Uterus (tissue), 4 donors: ENCODE data around the gene TCP11L1. TPM values are rescaled to one million over a fixed set of nuclear protein-coding genes. Genes with fewer than 3 reads are reported as not detected.

Experiments used
- DNase-seq, 2 donors: peaks; one replicate each; pipeline ENCODE4 v3.0.0-alpha.2; 2019 to 2020
- H3K27ac ChIP-seq, 2 donors: fragments of 200-600 bp; sonication (generic); 1 replicate in 1 of 2; 2 replicates in 1 of 2; pipeline ENCODE4 v1.5.1; 2016 to 2018
- H3K27me3 ChIP-seq, 2 donors: fragments of 200-600 bp; sonication (generic); one replicate each; pipeline ENCODE4 v1.5.1; 2018 to 2019; ENCODE audit warnings: control low read depth in 1 of 2
- H3K36me3 ChIP-seq, 2 donors: fragments of 200-600 bp; sonication (generic); one replicate each; pipeline ENCODE4 v1.5.1; 2019; ENCODE audit warnings: control low read depth in 1 of 2
- H3K4me1 ChIP-seq, 2 donors: fragments of 200-600 bp; sonication (generic); one replicate each; pipeline ENCODE4 v1.5.1; 2018 to 2019; ENCODE audit warnings: control low read depth in 1 of 2
- H3K4me3 ChIP-seq, 2 donors: fragments of 200-600 bp; sonication (generic); 1 replicate in 1 of 2; 2 replicates in 1 of 2; pipeline ENCODE4 v1.5.1; 2018 to 2019; ENCODE audit warnings: mild to moderate bottlenecking in 1 of 2
- H3K9me3 ChIP-seq, 2 donors: fragments of 200-600 bp; sonication (generic); one replicate each; pipeline ENCODE4 v1.5.1; 2019; ENCODE audit warnings: control low read depth in 1 of 2
- CTCF ChIP-seq, 4 experiments: fragments of 200-600 bp in 2 of 4; fragments of 450-650 bp in 2 of 4; sonication (generic) in 2 of 4; IDR thresholded peaks; one replicate each; pipeline ENCODE4 v1.5.1; 2016 to 2019; ENCODE audit warnings: antibody characterized with exemption in 4 of 4, mild to moderate bottlenecking in 2 of 4, moderate library complexity in 1 of 4
- POLR2A ChIP-seq, 2 donors: fragments of 450-650 bp; IDR thresholded peaks; one replicate each; pipeline ENCODE4 v1.6.1; 2016; ENCODE audit warnings: antibody characterized with exemption in 2 of 2, mild to moderate bottlenecking in 1 of 2, moderate library complexity in 1 of 2
- intact Hi-C: fragments of 100-400 bp; cut with DNase I; formaldehyde crosslinking; loops from one replicate; pipeline ENCODE4 v1.15.1; 2023; ENCODE audit warnings: low total_unique reads
- total RNA-seq, 4 donors: library from RNA; depleted of rRNA in 3 of 4; stranded (reverse); fragments of >200 nt in 3 of 4; gene quantifications; one replicate each; pipeline versions ENCODE4 v1.1.0 to v1.2.4, GENCODE V29; 2014 to 2023
- donor health status: DM: yes; HTN: yes; CAD: no.

The TCP11L1 gene
- total RNA-seq, 4 donors from 2014 or later = 4.6 to 26.8 (median 23.3) TPM

- Histone ChIP-seq H3K27ac (peak within 1 kb of the TSS; percentile 3 to 7), H3K4me3 (peak within 1 kb of the TSS; percentile 35 to 45), H3K4me1 (no peaks in the 10 kb centered on the region), H3K36me3 (no peaks in the 10 kb centered on the region), H3K27me3 (no peaks in the 10 kb centered on the region), H3K9me3 (no peaks in the 10 kb centered on the region)
- no peak for TF ChIP-seq CTCF (IDR thresholded peaks at IDR 0.05)
- no peak for TF ChIP-seq POLR2A (IDR thresholded peaks at IDR 0.05)
- peak; percentile 81 to 85 for DNase-seq
- intact Hi-C loops = no loop called here
These were observed 23.5 kb upstream of the TCP11L1 start, which contains the start of gene DEPDC7 for GRCh38 chr11:33015621-33016551. TSS of gene DEPDC7 (plus strand) at chr11:33015878. CDS start at chr11:33015956, 78 bp downstream.

- H3K27me3 ChIP-seq = no peaks in the 10 kb centered on the region
- no peaks in the 10 kb centered on the region for H3K9me3 ChIP-seq
- no peaks in the 10 kb centered on the region for H3K4me1 ChIP-seq
- no peak overlapping the region for H3K27ac ChIP-seq
- H3K36me3 ChIP-seq = no peaks in the 10 kb centered on the region
- peak overlapping the region; percentile 35 to 45 for H3K4me3 ChIP-seq
- DNase-seq = no peak
- intact Hi-C loops = no loop called here
- TF ChIP-seq CTCF (IDR thresholded peaks at IDR 0.05) (no peak), POLR2A (IDR thresholded peaks at IDR 0.05) (no peak)
These were observed 22.7 kb upstream of the TCP11L1 start for GRCh38 chr11:33016654-33017053.

- H3K9me3 ChIP-seq = no peaks in the 10 kb centered on the region
- no peak overlapping the region for H3K27ac ChIP-seq
- intact Hi-C loops = no loop called here
- no peaks in the 10 kb centered on the region for H3K4me1 ChIP-seq
- no peaks in the 10 kb centered on the region for H3K36me3 ChIP-seq
- H3K4me3 ChIP-seq = no peak overlapping the region
- H3K27me3 ChIP-seq = no peaks in the 10 kb centered on the region
- TF ChIP-seq POLR2A (IDR thresholded peaks at IDR 0.05) (no peak), CTCF (IDR thresholded peaks at IDR 0.05) (no peak)
- DNase-seq = no peak
These were observed 21.9 kb upstream of the TCP11L1 start for GRCh38 chr11:33017478-33017877.

GRCh38 chr11:33017965-33018364 lies 21.4 kb upstream of the TCP11L1 start:
- Histone ChIP-seq H3K27me3 (no peaks in the 10 kb centered on the region), H3K4me1 (no peaks in the 10 kb centered on the region), H3K36me3 (no peaks in the 10 kb centered on the region), H3K4me3 (no peak overlapping the region), H3K27ac (no peak overlapping the region), H3K9me3 (no peaks in the 10 kb centered on the region)
- intact Hi-C loops = no loop called here
- TF ChIP-seq POLR2A (IDR thresholded peaks at IDR 0.05) (no peak), CTCF (IDR thresholded peaks at IDR 0.05) (no peak)
- DNase-seq = no peak

GRCh38 chr11:33018840-33019239 lies 20.5 kb upstream of the TCP11L1 start:
- H3K4me3 ChIP-seq = no peak overlapping the region
- no peaks in the 10 kb centered on the region for H3K4me1 ChIP-seq
- no peaks in the 10 kb centered on the region for H3K27me3 ChIP-seq
- H3K27ac ChIP-seq = no peak overlapping the region
- intact Hi-C loops = no loop called here
- no peaks in the 10 kb centered on the region for H3K36me3 ChIP-seq
- no peak for TF ChIP-seq CTCF (IDR thresholded peaks at IDR 0.05)
- DNase-seq = no peak
- no peaks in the 10 kb centered on the region for H3K9me3 ChIP-seq
